GM18520 (cell line): ENCODE results near the gene TGFBR3L.
"Not testable (repeated sequence)": the region's sequence is repeated elsewhere in the genome, so short reads cannot be mapped to it uniquely, and the experiment has no call there.

Experiments used
- ATAC-seq: cut with Tn5 transposase; IDR thresholded peaks from one replicate; pipeline ENCODE4 v1.9.1; 2021; ENCODE audit not compliant: unreplicated experiment

Gene TGFBR3L

GRCh38 chr19:7916103-7916954 is 1.7 kb downstream of the TGFBR3L start:
- no peak for ATAC-seq

GRCh38 chr19:7916955-7917266 is 2.3 kb downstream of the TGFBR3L start:
- ATAC-seq, result no peak

GRCh38 chr19:7917267-7918061 is 2.8 kb downstream of the TGFBR3L start:
- no peak for ATAC-seq

- not testable (repeated sequence) for ATAC-seq
These were observed 3.5 kb downstream of the TGFBR3L start for GRCh38 chr19:7918062-7918614.

- no peak for ATAC-seq
These were observed 4.2 kb downstream of the TGFBR3L start for GRCh38 chr19:7918615-7919421.

GRCh38 chr19:7919610-7920518 is 5.2 kb downstream of the TGFBR3L start, which contains the start of gene SNAPC2:
Gene SNAPC2, plus strand, starts transcription at chr19:7920338. Its CDS starts 29 bp downstream, at chr19:7920367.
- peak; percentile 65 for ATAC-seq

GRCh38 chr19:7920519-7921301 is 6.1 kb downstream of the TGFBR3L start:
- peak; percentile 35 for ATAC-seq

- no peak for ATAC-seq
These were observed 6.8 kb downstream of the TGFBR3L start for GRCh38 chr19:7921302-7921966.

GRCh38 chr19:7921967-7922835 is 7.6 kb downstream of the TGFBR3L start:
- no peak for ATAC-seq

- no peak for ATAC-seq
These were observed 8.2 kb downstream of the TGFBR3L start for GRCh38 chr19:7922836-7923195.

- no peak for ATAC-seq
These were observed 8.9 kb downstream of the TGFBR3L start for GRCh38 chr19:7923295-7924191.

- ATAC-seq, result no peak
These were observed 9.6 kb downstream of the TGFBR3L start for GRCh38 chr19:7924241-7924640.

- no peak for ATAC-seq
These were observed 10.1 kb downstream of the TGFBR3L start for GRCh38 chr19:7924651-7925170.

GRCh38 chr19:7925171-7925851 is 10.7 kb downstream of the TGFBR3L start:
- ATAC-seq, result no peak

- no peak for ATAC-seq
These were observed 11.5 kb downstream of the TGFBR3L start, which contains the start of gene CTXN1 for GRCh38 chr19:7926021-7926726. Gene CTXN1, minus strand, starts transcription at chr19:7926135. Its CDS starts 597 bp downstream, at chr19:7925538.
